HG02840 (cell line): ENCODE measurements around the gene RAB31.
"Not testable (repeated sequence)": the region's sequence is repeated elsewhere in the genome, so short reads cannot be mapped to it uniquely, and the experiment has no call there.

Source experiments
- ATAC-seq: cut with Tn5 transposase; IDR thresholded peaks from one replicate; pipeline ENCODE4 v1.9.1; 2021; ENCODE audit warnings: mild to moderate bottlenecking, moderate library complexity, moderate number of reproducible peaks; ENCODE audit not compliant: unreplicated experiment, low FRiP score

The RAB31 gene

DNA sequence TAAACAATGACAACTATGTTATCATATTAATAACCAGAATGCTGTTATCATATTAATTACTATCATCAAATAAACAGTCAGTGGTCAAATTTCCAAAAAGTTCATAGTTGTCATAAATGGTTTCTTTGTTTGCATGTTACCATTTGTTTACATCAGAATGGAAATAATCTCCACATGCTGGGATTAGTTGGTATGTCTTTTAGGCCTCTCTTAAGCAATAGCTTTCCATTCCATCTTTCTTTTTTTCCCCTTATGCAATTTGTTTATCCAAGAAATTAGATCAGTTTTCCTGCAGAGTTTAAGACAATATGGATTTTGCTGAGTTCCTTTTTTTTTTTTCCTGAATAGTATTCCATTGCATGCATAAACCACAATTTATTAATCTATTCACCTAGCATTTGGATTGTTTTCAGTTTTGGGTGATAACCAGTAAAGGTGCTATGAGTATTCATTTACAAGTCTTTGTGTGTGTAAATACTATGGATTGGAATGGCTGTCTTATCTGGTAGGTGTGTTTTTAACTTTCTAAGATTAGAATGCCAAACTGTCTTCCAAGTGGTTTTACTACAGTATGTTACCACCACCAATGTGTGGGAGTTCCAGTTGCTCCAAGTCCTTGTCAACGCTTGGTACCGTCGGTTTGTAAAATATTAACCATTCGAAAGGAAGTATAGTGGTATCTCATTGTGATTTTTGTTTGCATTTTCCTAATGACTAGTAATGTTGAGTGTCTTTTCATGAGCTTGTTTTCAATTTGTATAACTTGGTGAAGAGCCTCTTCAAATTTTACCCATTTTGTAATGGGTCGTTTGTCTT, 144.4 kb downstream of the RAB31 start:
- ATAC-seq = no peak

DNA sequence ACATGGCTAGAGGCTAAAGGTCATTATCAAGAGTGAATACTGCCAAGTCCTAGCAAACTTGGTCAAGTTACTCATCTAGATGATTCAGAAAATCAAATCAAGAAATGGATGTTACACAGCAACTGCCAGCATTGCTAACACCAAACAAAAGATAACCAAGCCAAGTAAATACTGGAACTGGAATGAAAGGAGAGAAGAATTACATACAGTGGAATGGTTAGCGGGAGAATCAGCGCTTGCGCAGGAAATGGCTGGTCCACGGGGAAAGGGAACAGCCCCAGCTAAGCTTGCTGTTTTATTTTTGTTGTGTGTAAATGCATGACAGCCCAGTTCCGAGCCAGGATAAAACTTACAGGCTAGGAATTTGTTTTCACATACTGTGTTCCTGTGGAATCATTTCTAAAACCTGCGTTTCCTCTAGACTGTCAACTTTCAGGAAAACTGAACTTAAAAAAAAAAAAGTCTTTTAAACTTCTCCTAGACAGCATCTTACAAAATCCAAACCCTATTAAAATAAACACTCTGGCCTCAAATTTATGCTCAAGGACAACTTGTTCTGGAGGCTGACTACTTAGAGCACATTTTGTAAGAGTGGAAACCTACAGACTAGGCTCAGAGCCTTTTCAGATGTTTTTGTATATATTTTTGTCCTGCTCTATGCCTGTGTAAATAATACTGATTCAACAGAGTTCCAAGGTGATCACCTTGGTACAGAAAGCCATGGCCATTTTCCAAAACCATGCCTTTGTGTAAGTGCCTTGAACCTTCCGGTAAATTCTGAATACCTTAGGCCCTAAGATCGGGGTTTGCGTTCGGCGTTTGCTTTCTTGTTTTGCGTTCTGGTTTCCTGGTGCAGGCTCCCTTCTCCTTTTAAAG, 146.9 kb downstream of the RAB31 start:
- ATAC-seq = no peak

DNA sequence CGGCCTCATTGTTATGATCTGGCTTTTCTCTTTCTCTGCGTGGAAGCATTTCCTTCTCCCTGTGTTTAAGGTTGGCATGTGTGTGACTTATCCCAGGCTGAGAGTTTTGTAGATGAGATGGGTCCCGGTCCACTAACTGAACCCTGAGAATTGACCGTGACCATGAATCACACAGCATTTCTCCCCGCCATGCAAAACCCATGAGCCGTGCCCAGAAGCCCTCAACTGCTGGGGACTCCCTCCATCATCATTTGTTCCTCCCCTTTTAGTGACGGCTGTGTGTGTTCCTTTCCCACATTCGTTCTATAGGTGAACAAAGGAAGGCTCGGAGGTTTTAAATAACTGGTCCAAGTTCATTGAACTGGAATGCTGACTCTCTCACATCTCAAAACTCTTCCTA, 147.6 kb downstream of the RAB31 start:
- no peak for ATAC-seq

DNA sequence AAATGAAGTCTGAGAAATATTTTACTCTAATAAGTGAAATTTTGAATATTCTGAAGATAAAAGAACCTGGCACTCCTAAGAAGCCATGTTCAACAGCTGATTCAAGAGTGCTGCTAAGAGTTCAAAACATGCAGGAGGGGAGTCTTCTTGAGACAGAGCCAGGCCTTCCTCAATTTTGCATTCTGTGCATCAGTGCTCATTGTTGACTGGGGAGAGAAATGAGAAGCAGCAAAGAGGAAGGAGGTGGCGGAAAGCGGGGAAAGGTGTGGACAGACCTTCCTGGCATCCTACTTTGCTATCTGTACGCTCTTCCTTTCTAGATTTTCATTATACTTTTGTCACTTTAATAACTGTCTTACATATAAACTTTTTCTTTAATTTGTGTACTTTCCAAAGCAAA, 148.0 kb downstream of the RAB31 start:
- ATAC-seq = no peak

DNA sequence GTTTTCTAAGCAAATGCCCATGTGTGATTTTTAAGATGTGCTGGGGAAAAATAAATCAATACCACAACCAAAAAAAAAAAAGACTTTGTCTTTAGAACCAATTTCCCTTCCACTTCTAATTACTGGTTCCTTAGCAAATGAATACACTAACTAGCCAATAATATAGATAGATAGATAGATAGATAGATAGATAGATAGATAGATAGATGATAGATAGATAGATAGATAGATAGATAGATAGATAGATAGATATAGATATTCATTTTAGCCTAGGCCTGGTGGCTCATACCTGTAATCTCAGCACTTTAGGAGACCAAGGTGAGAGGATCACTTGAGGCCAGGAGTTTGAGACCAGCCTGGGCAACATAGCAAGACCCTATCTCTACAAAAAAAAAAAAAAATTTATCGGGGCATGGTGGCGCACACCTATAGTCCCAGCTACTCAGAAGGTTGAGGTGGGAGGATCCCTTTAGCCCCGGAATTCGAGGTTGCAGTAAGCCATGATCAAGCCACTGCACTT, 149.4 kb downstream of the RAB31 start:
- ATAC-seq = not testable (repeated sequence)

GRCh38 chr18:9858642-9859041, 150.5 kb downstream of the RAB31 start:
- no peak for ATAC-seq

DNA sequence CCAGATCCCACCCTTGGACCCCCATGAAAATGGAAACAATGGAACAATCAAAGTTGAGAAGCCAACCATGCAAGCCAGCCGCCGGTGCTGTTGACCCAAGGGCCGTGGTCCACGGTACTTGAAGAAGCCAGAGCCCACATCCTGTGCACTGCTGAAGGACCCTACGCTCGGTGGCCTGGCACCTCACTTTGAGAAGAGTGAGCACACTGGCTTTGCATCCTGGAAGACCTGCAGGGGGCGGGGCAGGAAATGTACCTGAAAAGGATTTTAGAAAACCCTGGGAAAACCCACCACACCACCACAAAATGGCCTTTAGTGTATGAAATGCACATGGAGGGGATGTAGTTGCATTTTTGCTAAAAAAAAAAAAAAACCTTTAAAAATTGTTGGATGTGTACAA, 151.1 kb downstream of the RAB31 start:
- ATAC-seq = no peak

DNA sequence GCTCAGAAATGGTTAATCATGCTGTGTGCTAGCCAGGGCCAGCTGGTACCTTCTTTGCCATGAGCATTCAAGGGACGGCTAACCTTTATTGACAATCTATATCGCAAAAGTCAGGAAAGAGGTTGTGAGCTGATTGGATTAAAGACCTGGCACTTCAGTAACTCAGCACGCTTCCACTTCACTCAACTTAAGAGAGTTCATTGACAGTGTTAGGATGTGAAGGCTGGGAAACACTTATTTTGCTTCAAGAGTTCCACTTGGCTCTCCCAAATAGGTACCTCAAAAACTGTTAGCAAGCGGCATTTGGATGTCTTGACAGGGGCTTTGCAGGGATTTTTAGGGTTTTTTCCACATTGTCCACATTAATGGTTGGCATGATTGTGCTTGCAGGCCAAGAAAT, 152.6 kb downstream of the RAB31 start:
- ATAC-seq = no peak

- ATAC-seq = no peak
Observed at GRCh38 chr18:9861157-9861556, 153.1 kb downstream of the RAB31 start.

GRCh38 chr18:9861933-9862332, 153.8 kb downstream of the RAB31 start:
- no peak for ATAC-seq

GRCh38 chr18:9862686-9863085, 154.6 kb downstream of the RAB31 start:
- no peak for ATAC-seq

GRCh38 chr18:9863282-9863681, 155.2 kb downstream of the RAB31 start:
- no peak for ATAC-seq

DNA sequence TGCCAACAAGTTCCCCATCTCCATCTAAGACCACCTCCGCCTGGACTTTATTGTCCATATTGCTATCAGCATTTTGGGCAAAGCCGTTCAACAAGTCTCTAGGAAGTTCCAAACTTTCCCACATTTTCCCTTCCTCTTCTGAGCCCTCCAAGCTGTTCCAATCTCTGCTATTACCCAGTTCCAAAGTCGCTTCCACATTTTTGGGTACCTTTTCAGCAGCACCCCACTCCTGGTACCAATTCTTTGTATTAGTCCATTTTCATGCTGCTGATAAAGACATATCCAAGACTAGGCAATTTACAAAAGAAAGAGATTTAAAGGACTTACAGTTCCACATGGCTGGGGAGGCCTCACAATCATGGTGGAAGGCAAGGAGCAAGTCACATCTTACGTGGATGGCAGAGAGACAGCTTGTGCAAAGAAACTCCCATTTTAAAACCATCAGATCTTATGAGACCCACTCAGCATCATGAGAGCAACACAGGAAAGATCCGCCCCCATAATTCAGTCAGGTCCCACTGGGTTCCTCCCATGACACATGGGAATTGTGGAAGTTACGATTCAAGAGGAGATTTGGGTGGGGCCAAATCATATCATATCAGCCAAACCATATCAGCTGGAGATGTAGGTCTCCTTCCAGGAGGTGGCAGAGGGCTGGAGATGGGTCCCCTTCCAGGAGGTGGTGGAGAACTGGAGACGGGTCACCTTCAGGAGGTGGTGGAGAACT, 157.8 kb downstream of the RAB31 start:
- ATAC-seq = no peak

GRCh38 chr18:9866627-9867026, 158.5 kb downstream of the RAB31 start:
- no peak for ATAC-seq

DNA sequence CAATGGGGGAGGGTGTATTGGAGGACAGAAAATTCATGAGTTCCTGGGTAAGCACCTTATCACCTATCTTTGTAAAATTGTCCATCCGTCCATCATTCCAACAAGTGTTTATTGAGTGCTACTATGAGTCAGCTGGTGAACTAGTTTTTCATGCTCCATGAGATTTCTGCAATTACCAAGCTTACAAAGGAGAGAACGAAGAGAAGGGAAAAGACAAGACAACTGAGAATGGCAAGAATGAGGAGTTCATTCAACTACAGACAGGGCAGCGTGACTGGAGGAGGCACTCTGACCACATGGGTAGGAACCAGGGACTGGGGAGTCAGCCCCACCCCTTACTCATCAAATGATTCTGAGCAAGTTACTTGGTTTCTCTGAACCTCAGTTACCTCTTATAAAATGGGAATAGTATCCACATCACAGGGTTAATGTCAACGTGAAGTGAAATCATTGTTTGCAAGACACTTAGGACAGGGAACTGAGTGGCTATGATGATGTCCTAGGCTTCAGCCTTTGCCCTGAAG, 159.0 kb downstream of the RAB31 start:
- no peak for ATAC-seq

DNA sequence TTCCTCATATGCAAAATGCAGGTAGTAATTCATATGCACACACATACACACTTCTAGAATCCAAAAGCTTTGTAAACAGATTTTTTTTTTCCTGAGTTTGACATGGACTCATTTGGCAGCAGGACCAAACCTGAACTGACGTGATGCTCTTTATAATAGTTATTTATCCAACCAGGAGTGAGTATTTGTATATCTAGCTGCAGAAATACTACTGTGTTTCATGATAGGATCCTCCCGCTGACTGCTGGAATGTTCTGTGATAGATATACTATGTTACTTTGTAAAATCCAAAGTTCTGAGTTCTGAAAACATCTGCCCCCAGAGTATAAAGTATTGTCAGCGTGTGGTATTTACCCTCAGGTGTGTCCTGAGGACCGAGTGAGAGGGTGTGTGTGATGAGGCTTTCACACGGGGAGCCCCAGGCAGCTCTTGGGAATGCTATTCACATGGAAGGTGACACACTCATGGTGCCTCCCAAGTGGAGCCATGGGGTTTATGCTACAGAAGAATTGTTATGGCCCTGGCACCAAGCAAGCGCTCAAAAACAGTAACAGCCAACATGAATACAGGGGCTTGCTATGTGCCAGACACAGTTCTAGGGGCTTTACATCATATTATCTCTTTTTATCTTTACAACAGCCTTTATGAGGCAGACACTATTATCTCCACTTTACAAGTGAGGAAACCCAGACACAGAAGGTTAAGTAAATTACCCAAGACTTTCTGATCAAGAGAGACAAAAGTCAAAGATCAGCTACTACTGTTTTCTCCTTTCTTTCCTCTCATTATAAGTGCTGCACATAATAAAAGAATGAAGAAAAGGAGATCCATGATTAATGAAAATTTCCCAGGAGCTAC, 161.0 kb downstream of the RAB31 start:
- no peak for ATAC-seq

- ATAC-seq = no peak
Observed at GRCh38 chr18:9869715-9870430, 161.8 kb downstream of the RAB31 start.

GRCh38 chr18:9870431-9871008, 162.4 kb downstream of the RAB31 start:
- no peak for ATAC-seq
